H1 (cell line): ENCODE results near the gene COX7A2. TPM values are rescaled to one million over a fixed set of nuclear protein-coding genes. Genes with fewer than 3 reads are reported as not detected.

Experiments
- JUN ChIP-seq: IDR thresholded peaks from 2 replicates; pipeline ENCODE4 v1.6.1; 2011; ENCODE audit warnings: low read depth, mild to moderate bottlenecking, improper control_type of control experiment, low read length
- RAD21 ChIP-seq, 2 experiments: IDR thresholded peaks in 1 of 2; conservative IDR thresholded peaks in 1 of 2; 2 replicates each; pipeline ENCODE4 v1.6.1; 2011; ENCODE audit warnings: low read depth in 2 of 2, low read length in 2 of 2, improper control_type of control experiment in 1 of 2, inconsistent platforms in 1 of 2, mild to moderate bottlenecking in 1 of 2, moderate library complexity in 1 of 2
- RXRA ChIP-seq: IDR thresholded peaks from 2 replicates; pipeline ENCODE4 v1.6.1; 2011; ENCODE audit warnings: low read depth, mild to moderate bottlenecking, low read length, moderate library complexity; ENCODE audit not compliant: insufficient read depth
- TAF7 ChIP-seq: optimal IDR thresholded peaks from 2 replicates; pipeline ENCODE3; 2011; ENCODE audit warnings: low read depth, mild to moderate bottlenecking, inconsistent platforms, low read length, moderate library complexity, borderline replicate concordance
- polyA plus RNA-seq, 7 experiments: library from polyadenylated mRNA; depleted of rRNA in 3 of 7; stranded (reverse) in 5 of 7; unstranded in 2 of 7; fragments of >200 nt in 5 of 7; fragments of 200-250 nt in 2 of 7; gene quantifications; 1 replicate in 5 of 7; 2 replicates in 1 of 7; 4 replicates in 1 of 7; pipeline versions ENCODE4 v1.2.1 to v1.2.3, GENCODE V29; 2011 to 2013; ENCODE audit warnings: missing spikeins in 2 of 7, mixed read lengths in 2 of 7
- total RNA-seq: library from RNA; stranded (reverse); fragmentation: NEBNext Ultra II Directional; extraction: Animal tissue kit (Norgen Biotek cat#: 25700); gene quantifications from 2 replicates; pipeline ENCODE4 v1.2.1, GENCODE V29; 2021
- TF ChIP-seq, protein P1 (sequence below): IDR thresholded peaks from 2 replicates; pipeline ENCODE4 v1.6.1; 2011; ENCODE audit warnings: low read depth, mild to moderate bottlenecking, low read length; ENCODE audit not compliant: insufficient read depth
- TF ChIP-seq, protein P2 (sequence below): IDR thresholded peaks from 2 replicates; pipeline ENCODE4 v1.6.1; 2012; ENCODE audit warnings: inconsistent platforms

The COX7A2 gene
- total and polyA plus RNA-seq, 2 of the 8 experiments (the other 6 are each of a cell fraction or from before 2014, with no cell fraction given) = 262 to 468 TPM

DNA sequence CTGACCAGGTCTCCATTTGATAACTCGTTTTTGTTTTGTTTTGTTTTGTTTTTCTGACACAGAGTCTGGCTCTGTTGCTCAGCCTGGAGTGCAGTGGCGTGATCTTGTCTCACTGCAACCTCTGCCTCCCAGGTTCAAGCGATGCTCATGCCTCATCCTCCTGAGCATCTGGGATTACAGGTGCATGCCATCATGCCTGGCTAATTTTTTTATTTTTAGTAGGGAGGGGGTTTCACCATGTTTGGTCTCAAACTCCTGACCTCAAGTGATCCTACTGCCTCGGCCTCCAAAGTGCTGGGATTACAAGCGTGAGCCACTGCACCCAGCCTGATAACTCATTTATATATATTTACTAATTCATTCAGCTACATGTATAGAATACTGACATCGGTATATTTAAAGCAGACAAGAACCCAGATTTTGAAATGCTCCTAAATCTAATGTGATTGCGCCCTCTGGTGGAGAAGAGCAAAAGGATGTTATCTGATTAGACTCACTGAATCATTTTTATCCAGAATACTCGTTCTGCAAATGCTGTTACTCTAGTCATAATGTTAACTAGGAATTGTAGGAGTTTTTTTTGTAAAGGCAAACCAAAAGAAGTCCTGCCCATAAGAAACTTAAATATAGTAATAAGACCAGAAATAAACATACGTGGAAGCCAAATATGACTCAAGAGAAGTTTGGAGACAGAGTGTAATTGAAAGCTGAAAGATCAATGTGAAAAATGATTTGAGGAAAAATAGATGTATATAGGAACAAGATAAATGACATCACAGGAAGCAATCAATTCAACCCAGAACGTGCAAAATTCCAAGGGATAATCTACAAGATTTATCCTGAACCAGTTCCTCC lies 32.5 kb downstream of the COX7A2 start (continued):
- no peak for TF ChIP-seq TAF7
- TF ChIP-seq JUN = no peak
- TF ChIP-seq RXRA = no peak
- TF ChIP-seq, protein P1, sequence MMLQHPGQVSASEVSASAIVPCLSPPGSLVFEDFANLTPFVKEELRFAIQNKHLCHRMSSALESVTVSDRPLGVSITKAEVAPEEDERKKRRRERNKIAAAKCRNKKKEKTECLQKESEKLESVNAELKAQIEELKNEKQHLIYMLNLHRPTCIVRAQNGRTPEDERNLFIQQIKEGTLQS = no peak
- TF ChIP-seq RAD21 (IDR thresholded peaks at IDR 0.05 in 1 of 2, conservative IDR thresholded peaks at IDR 0.05 in 1 of 2; ENCODE audit: low read depth in 2 of 2, low read length in 2 of 2) = peak; percentile 74 to 75
- TF ChIP-seq, protein P2, sequence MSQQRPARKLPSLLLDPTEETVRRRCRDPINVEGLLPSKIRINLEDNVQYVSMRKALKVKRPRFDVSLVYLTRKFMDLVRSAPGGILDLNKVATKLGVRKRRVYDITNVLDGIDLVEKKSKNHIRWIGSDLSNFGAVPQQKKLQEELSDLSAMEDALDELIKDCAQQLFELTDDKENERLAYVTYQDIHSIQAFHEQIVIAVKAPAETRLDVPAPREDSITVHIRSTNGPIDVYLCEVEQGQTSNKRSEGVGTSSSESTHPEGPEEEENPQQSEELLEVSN = no peak
- TF ChIP-seq, all 59 proteins: peak for 2
